HG02642 (cell line): Measurements from ENCODE around the gene RGS16.

Source experiments
- ATAC-seq: cut with Tn5 transposase; IDR thresholded peaks from one replicate; pipeline ENCODE4 v1.9.1; 2021; ENCODE audit warnings: mild to moderate bottlenecking; ENCODE audit not compliant: unreplicated experiment, poor library complexity

RGS16 gene

DNA sequence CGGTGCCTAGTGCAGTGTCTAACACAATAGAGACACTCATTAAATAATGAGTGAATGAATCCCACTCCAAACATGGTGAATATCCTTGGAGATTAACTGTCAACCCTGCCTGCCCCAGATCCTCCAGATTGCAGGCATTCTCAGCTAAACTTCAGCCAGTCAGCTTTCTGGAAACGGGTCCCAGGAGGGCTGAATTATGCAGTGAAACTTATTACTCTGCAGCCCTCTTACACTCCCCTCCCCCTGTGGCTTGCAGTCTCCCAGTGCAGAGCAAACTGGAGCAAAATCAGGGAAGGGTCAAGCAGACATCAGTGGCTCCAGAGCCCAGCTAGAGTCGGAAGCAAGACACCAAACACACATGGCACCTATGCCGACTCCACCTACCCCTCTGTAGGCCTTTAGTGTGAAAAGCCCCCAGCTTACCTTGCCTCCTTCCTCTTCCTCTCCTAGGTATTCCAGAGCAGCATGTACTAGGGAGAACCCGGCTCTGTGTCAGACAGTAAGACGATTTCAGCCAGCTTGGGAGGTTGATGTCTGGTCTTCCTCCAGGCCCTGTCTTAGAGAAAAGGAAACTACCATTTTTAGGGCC, 6.5 kb upstream of the RGS16 start:
- ATAC-seq: no peak

DNA sequence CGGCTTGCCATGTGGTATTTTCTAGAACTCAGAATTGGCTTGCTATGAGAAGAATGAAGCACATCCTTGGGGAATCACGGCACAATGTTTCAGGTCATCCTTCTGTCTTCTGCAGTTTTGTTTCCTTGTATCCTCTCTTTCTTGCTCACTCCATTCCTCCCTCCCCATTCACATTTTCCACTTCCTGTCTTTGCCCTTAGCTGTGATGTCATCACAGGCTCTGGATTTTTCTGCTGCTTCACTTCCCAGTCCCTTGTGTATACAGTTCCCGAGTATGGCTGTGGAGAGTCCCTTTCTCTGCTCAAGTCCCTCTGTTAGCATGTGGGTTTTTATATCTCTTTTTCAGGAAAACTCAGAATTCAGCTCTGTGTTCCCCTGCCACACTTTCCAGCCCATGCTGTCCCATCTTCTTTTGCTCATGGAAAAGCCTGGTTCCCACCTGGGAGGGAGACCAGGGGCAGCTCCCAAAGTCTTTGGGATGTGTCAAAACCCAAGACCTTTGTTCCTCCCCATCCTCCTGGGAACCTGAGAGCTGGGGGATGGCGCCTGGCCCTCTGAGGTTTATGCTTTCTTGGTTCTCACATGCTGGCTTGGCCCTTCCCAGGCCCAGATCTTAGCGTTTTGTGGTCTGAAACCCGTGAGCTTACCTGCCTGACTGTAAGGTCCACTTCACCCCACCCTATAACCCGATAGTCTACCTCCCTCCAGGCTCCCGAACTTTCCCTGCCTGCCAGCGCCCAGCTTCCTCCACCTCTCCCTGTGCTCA, 4.8 kb upstream of the RGS16 start:
- no peak for ATAC-seq

DNA sequence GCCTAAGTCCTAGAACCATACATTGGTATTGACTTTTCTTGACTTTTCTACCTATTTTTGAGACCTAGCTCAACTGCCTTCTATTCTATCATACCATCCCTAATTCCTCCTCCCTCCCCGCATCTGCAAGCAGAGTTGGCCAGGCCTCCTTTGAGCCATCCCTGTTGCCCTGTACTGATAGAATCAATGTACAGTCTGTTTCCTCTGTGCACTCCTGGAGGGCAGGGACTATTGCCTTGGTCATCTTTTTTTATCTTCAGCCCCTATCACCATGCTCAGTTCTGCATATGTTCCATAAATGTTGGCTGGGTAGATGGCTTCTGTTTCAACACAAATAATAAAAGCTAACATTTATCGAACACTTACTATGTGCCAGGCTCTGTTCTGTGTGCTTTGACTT, 4.0 kb upstream of the RGS16 start:
- ATAC-seq: no peak

DNA sequence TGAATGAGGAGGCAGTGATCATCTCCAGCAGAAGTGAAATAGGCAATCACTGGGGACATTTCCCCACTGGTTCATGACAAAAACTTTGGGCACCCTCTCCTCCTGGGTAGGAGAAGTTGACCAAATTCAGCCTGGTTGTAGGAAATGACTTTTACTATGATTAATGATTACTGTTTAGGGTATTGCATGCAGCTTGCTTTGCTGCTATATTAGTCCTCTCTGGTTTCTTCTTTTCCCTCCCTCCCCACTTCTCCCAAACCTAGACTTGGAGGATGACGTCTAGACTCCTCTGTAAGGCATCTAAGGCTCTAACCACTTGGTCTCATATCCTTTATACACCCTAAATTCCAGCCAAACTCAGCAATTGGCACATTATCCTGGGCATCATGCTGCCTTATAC, 3.4 kb upstream of the RGS16 start:
- ATAC-seq: no peak

DNA sequence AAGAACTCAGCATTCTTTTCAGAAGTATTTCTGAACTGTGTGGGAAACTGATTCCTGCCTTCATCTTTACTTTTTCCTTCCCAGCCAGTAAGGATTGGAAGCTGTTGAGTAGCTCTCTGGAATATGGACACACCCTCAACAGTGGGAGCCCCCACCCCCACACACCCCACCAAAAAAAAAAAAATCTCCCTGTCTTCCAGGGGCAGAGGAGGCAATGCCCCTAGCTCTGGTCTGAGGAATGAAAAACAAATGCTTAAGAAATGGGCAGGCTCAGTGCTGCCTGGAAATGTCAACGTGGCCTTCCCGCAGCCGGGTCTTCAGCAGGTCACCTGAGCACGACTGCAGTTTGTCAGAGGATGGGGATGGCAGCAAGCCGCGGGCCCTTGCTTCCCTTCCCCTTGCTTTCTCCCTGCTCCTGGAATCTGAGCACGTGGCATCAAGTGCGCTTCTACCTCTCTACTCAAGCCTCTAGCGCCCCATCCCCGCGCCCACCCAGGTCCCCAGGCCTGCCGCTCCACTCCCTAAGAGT, 479 bp downstream of the RGS16 start:
- ATAC-seq: no peak

DNA sequence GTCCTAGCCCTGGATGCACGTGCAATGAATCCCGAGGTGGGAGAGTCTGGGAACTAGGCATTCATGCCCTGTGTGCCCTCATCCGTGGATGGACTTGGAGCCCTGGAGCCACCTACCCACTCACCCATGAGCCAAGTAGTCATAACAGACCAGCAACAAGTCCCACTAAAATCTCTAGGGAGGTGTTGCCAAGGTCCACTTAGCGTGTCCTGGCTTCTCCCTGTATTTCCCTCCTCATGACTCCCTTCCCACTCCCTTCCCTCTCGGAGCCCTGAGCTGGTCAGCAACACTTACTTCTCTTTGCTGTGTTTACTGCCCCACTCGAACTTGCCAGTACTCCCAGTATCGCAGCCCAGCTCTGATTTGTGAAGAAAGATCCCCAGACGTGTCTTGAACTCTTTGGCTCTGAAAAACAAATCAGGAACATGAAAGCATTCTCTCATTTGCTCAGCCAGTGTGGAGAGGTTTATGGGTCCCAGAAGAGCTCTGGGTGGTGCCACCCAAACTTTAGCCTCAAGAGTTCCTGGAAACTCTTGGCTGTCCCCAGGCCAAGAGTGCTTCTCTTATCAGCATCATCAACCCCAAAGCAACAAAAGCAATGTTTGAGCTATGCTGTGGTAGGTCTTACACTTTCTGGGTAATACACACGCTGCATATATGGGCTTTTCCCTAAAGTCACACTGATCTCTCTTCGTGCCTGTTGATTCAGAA, 1.1 kb downstream of the RGS16 start:
- ATAC-seq: no peak

DNA sequence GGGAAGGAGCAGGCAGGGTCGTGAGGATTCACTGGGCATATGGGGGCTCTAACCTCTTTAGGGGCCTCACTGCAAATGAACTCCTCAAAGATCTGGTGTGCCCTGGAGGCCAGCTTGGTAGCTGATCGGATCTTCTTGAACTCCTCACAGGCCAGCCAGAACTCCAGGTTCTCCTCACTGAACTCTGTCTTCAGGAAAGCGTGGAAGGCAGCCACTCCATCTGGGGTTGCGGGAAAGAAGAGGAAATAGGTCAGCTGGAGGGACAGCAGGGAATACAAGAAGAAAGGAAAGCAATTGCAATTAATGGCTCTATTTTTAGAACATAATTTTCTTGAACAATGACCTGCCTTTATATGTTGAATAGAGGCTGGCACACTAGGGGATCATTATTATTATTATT, 2.3 kb downstream of the RGS16 start:
- no peak for ATAC-seq

DNA sequence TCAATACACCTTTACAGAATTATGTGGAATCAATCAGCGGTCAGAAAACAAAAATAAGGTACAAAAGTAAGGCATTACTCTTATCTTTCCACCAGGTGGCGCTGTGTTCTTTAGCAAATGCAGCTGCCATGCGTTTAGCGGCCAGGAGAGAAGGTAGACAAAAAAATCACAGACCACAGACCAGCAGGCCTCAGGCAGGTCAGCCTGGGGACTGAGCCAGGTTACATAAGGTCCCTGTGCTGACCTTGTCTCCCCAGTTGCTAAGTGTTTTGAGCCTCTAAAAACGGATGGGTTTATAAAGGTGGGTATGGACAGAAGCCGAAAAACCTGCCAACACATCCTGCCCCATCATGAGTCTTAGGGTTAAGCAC, 2.8 kb downstream of the RGS16 start:
- no peak for ATAC-seq

DNA sequence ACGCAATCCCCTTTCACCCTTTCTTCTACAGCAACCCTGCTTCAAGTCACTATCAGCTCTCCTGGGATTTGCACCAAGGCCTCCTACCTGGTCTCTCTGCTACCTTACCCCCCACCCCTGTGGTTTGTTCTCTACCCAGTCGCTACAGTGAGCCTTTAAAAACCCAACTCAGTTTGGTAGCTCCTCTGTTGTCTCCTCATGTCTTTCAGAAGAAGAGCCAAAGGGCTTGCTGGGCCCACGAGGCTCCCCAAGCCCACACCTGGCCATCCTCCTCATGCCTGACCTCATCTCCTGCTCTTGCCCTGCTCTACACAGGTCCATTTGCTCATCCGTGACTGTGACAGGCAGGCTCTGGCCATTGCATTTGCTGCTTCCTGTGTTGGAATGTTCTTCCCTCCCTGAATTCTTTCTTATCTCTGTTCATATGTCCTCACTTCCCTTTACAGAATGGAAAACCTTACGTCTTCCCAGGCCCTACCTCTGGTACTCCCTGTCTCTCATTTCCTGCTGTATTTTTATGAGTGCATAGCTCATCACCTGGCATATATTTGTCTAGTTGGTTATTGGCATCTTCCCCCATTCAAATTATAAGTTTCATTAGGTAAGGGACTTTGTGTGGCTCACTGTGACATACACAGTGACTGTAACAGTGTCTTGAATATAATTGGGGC, 3.3 kb downstream of the RGS16 start:
- ATAC-seq: no peak

DNA sequence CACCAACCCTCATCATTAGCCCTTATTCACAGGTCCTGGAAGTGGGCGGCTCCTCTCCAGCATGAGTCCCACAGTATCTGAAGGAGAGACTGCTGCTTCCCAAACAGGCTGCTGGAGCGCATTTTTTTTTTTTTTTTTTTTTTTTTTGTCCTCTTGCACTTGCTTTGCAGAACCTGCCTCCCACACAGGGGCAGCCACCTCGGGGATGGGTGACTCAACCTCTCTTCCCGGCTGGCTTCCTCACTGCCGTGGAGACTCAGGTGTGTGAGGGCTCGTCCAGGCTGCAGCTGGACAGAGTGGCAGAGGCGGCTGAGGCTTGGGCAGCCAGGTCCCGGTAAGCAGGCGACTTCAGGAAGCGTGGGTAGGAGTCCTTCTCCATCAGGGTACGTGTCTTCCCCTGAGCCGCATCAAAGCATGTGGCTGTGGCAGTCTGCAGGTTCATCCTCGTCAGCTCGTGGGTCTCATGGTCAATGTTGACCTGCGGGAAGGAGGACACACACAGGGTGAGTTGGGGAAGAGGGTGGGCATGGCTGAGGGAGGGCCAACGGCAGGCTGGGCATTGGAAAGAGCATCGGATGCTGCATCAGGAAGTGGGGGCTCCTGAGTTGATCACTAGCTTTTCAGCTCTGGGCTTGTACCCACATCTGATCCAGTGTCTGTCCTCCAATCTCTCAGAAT, 4.0 kb downstream of the RGS16 start:
- ATAC-seq: no peak

DNA sequence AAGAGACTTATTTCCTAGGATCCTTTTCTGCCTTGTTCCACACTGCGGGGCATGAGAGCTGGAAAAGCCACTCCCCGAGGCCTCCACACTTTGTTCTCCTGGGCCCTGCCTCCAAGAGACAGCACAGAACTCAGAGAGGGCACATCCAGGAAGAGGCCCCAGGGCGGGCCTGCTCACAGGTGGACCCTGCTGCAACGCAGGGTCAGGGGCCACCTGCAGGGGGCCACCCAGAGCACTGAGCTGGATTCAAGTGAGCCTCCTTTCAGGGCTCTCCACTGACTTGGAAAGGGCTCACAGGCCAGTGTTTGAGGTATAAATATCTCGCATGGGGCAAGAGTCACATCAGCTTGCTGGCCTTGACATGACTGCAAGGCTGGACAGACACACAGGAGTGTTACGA, 4.8 kb downstream of the RGS16 start:
- ATAC-seq: no peak

DNA sequence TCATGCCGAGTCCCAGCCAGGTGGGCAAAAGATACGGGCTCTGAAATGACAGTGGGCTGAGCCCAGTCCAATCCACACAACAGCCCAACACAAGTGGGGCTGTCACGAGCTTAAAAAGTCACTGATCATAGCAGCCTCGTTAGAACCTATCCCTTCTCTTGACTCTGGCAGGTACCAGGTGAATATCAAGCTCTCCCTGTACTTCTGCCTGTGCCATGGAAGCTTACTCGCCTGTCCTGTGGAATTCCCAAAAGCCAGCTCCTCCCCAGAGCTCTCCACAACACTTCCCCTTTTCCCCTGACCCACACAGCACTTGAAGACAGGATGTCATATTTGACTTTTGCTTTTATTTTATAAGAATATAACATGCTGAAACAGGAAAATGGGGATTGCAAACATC, 5.9 kb downstream of the RGS16 start:
- no peak for ATAC-seq

DNA sequence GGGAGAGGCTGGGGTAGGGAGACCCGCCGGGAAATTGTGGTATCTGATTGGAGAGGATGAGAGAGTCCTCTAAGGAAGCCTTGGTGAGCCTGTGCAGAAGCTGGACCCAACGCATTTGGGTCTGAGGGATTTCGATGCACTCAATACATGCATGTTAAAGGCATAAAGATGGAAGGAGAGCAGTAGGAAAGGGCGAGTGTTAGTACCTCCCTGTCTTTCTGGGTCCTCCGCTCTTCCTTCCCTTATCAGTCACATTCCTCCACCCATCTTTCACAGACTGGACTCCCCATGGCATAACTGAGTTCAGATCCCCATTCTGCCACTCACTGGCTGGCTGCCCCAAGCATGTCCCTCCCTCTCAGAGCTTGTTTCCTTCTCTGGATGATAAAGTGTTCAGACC, 7.3 kb downstream of the RGS16 start:
- ATAC-seq: no peak

DNA sequence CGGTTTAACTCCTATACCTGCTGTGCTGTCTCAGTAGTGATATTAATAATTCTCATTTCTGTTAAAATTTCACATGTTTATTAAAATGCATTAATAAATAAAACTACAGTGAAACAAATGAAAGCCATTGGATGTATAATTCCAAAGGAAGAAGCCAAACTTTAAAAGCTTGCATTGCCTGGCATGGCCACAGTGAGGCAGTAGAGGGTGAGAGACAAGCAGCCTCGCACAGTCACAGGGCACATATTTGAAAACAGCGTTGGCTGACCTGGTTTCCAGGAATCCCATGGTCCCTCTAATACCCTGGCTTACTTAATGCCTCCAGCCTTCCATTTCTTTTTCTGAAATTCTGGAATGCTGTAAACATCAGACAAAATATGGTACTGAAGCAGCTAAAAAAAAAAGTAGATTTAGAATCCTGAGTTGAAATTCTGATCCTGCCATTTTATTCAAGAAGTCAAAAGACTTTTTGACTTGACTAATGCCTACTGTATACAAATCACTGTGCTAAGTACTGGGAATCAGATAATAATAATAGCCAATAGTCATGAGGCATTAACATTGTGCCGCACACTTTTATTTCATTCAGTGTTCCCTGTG, 8.4 kb downstream of the RGS16 start:
- ATAC-seq: peak; percentile 43

DNA sequence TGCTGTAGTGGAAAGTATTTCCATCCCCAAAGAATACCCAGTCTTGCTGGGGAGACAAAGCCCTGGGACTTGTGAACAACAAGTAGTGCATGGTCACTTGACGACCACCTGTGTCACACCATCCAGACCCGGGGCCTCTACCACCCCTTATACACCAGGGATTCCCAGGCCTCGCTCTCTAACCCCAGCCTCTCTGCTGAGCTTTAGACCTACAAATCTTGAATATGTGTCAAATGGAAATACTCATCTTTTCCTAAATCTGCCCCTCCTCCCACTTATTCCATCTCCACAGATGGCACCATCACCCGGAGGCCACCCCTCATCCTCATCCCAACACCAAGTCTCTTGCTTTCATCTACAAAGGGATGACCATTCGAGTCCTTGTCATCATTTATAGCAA, 14.3 kb downstream of the RGS16 start:
- no peak for ATAC-seq

DNA sequence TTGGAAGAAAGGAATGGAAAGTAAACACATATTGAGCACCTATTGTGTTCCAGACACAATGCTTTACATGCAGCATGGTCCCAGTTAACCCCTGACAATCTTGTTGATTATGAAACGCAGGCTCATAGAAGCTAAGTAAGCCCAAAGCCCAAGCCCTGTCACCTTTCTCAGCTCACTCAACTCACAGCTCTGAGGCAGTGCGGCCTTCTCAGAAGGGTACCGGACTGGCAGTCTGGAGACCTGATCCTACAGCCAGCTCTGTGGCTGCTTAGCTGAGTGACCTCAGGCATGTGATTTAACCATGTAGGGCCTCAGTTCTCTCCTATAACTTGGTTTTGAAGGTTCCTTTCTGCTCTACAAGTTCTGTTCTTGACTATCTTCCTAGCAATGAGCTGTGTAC, 14.7 kb downstream of the RGS16 start:
- no peak for ATAC-seq

DNA sequence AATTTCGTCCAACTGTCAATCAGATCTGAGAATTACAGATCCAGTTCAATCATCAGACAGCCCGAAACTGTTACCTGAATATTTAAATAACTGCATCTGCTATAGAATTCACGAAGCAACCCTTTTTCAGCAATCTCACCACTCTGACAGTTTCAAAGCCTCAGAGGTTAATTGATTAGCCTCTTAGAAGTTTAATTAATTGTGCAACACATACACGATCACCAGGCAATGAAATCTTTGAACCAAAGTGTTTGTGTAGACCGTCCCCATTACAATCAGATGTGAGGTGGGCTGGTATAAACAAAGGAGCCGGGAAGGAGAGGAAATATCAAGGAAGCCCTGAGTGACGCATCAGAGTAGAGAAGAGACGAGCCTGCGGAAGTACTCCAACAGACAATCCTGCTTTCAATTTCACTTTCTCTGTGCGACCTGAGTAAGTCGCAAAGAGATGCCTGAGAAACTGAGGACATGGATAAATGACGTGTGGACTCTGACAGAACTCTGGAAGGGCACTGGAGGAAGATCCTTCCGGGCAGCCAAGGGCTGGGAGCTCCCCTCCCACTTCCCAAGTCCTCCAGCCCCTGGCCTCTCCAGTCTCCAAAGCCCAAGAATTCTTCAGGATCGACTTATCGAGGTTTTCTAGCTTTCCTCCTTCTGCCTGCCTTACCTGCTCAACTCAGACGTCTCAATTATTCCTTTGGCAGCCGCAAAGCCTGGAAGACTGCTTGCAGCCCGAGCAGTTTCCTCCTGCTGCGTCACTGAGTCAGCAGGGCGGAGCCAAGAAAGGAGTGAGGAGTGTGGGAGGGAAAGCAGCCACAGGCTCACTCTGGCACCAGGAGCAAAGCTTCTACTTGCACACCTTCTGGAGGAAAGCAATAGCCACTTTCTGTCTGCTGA, 15.4 kb downstream of the RGS16 start, which contains the start of gene RNASEL:
TSS of gene RNASEL (minus strand) at position 757 of the 897 bp plus-strand sequence. CDS start 2,450 bp downstream, outside the sequence.
- peak; percentile 86 for ATAC-seq

DNA sequence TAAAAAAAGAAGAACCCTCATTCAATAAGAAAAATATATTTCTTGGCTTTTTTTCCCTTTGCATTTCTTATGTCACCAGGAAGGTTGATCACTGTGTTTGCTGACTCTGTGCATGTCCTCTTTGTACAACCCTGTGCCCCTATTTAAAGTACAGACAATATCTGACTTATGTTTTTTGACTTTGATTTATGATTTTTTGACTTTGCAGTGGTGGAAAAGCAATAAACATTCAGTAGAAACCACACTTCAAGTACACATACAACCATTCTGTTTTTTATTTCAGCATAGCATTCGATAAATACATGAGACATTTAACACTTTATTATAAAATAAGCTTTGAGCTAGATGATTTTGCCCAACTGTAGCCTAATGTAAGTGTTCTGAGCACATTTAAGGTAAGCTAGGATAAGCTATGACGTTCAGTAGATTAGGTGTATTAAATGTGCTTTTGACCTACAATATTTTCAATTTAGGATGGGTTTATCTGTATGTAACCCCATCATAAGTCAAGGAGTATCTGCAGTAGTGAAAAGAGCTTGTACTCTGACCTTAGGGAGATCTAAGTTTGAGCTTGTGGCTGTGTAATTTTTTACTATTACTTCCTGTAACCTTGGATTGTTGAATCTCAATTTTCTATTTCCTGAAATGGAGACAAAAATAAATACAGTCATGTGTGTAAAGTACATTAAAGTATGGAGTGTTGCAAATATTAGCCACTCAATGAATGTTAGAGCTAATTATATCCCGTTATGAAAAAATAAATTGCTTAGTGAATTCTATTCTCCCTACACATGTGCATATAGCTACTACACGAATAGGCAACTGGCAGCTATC, 16.3 kb downstream of the RGS16 start:
- no peak for ATAC-seq
